ENCODE results near the gene CALHM5.

The CALHM5 gene

DNA sequence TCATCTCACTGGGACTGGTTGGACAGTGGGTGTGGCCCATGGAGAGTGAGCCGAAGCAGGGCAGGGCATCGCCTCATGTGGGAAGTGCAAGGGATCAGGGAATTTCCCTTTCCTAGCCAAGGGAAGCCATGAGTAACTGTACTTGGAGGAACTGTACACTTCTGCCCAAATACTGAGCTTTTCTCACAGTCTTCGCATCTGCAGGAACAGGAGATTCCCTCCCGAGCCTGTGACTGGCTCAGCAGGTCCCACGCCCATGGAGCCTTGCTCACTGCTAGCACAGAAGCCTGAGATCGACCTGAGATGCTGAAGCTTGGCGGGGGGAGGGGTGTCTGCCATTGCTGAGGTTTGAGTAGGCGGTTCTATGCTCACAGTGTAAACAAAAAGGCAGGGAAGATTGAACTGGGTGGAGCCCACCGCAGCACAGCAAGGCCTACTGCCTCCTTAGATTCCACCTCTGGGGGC, 10.4 kb upstream of the CALHM5 start:
- no peak overlapping the region for H3K4me2 ChIP-seq
- H3K4me3 ChIP-seq: no peak overlapping the region

DNA sequence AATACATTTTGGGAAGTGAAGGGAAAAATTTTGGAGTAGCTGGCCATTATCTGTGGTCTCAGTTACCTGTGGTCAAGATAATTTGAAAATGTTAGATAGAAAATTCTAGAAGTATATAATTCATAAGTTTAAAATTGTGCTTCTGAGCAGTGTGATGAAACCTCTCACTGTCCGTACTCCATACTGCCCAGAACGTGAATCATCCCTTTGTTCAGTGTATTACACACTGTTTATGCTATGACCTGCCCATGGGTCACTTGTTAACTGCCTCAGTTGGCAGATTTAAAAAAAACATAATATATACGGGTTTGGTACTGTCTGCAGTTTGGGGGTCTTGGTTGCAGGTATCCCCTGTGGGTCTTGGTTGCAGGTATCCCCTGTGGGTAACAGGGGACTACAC, 4.1 kb upstream of the CALHM5 start:
- H3K4me3 ChIP-seq: no peak overlapping the region
- H3K9me3 ChIP-seq: peaks cover 7% of the 10 kb centered on the region; the same call in 1 of the 2 replicates
- TF ChIP-seq Cebpa-rat (IDR thresholded peaks at IDR 0.05): no peak

More for the DNA sequence above, 10.4 kb upstream of the CALHM5 start:
- H3K36me3 ChIP-seq: no peaks in the 10 kb centered on the region
- H3K9me3 ChIP-seq: no peaks in the 10 kb centered on the region; the same call in 1 of the 2 replicates
- H4K20me1 ChIP-seq: no peaks in the 10 kb centered on the region
- H3K27ac ChIP-seq: no peak overlapping the region
- H3K27me3 ChIP-seq: no peaks in the 10 kb centered on the region
- H3K9ac ChIP-seq: no peak overlapping the region
- no peaks in the 10 kb centered on the region for H3K4me1 ChIP-seq
- TF ChIP-seq Cebpa-rat (IDR thresholded peaks at IDR 0.05): no peak

DNA sequence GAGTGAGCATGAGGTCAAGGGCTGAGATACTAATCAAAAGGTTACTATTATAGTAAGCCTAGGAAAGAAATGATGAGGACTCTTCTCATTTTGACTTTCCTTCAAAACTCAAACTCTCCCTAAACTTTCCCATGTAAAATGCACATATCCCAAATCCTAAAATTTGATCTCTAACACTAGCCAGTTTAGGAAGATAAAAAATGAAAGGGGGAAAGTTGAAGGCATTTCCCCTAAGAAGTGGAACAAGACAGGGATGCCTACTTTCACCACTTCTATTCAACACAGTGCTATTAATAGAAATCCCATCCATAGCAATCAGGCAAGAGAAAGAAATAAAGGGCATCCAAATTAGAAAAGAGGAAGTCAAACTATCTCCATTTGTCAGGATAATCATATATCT, 2.9 kb upstream of the CALHM5 start:
- H3K4me2 ChIP-seq: no peak overlapping the region
- H3K9ac ChIP-seq: no peak overlapping the region
- H3K27me3 ChIP-seq: no peaks in the 10 kb centered on the region
- H3K36me3 ChIP-seq: no peaks in the 10 kb centered on the region
- H3K27ac ChIP-seq: no peak overlapping the region
- H3K9me3 ChIP-seq: peaks cover 7% of the 10 kb centered on the region; the same call in 1 of the 2 replicates
- H3K4me3 ChIP-seq: no peak overlapping the region
- no peaks in the 10 kb centered on the region for H4K20me1 ChIP-seq
- H3K4me1 ChIP-seq: no peaks in the 10 kb centered on the region
- no peak for TF ChIP-seq Cebpa-rat (IDR thresholded peaks at IDR 0.05)

More for the DNA sequence above, 4.1 kb upstream of the CALHM5 start:
- Histone ChIP-seq H3K4me1 (no peaks in the 10 kb centered on the region), H3K27ac (no peak overlapping the region), H4K20me1 (no peaks in the 10 kb centered on the region), H3K4me2 (no peak overlapping the region), H3K36me3 (no peaks in the 10 kb centered on the region), H3K27me3 (no peaks in the 10 kb centered on the region), H3K9ac (no peak overlapping the region)

DNA sequence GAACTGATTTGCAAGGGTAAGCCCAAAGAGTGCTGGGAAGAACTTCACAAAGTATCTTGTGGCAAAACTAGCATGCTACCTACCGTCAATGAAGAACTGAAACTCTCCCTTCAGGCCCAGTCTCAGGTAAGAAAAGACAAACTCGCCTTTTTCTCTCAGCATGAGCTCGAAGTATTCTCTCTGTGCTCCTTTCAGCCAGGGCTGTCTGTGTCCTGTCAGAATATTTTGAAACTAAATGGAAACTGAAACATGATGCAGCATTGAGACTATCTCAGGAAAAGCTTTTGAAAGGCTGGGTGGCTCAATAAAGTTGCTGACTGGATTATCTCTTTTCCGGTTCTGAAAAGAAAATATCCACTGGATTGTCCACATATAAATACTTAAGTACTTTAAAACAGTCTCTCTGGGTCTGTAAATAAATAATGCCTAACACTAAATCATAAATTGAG, 696 bp downstream of the CALHM5 start:
- H3K36me3 ChIP-seq: no peaks in the 10 kb centered on the region
- H4K20me1 ChIP-seq: no peaks in the 10 kb centered on the region
- no peak overlapping the region for H3K27ac ChIP-seq
- no peaks in the 10 kb centered on the region for H3K27me3 ChIP-seq
- H3K4me1 ChIP-seq: no peaks in the 10 kb centered on the region
- H3K9me3 ChIP-seq: 0 out of 2 replicates have a peak, but pooled peaks cover 7% of the 10 kb centered on the region
- H3K9ac ChIP-seq: no peak overlapping the region
- no peak overlapping the region for H3K4me2 ChIP-seq
- H3K4me3 ChIP-seq: no peak overlapping the region
- no peak for TF ChIP-seq Cebpa-rat (IDR thresholded peaks at IDR 0.05)

DNA sequence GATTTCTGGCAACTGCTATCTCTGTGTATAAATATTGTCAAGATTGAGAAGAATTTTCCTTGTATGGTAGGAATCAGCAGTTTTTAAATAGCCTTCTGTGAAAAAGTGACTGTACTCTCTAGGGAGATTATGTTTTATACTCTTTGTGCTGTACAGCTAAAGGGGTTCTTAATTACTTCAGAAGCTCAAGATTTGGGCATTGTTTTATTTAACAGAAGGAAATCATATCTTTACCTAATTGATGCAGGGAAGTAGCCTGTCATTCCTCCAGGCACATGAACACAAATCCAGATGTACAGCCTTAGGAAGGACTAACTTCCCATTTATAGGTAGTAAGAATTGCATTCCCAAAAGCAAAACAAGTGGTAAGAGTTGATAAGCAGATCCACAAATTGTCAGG, 1.3 kb downstream of the CALHM5 start:
- no peaks in the 10 kb centered on the region for H3K27me3 ChIP-seq
- no peak overlapping the region for H3K27ac ChIP-seq
- H3K4me1 ChIP-seq: no peaks in the 10 kb centered on the region
- no peak overlapping the region for H3K4me3 ChIP-seq
- H3K9ac ChIP-seq: no peak overlapping the region
- no peaks in the 10 kb centered on the region for H3K36me3 ChIP-seq
- H3K9me3 ChIP-seq: 0 out of 2 replicates have a peak, but pooled peaks cover 7% of the 10 kb centered on the region
- no peak overlapping the region for H3K4me2 ChIP-seq
- TF ChIP-seq Cebpa-rat (IDR thresholded peaks at IDR 0.05): no peak
- no peaks in the 10 kb centered on the region for H4K20me1 ChIP-seq

DNA sequence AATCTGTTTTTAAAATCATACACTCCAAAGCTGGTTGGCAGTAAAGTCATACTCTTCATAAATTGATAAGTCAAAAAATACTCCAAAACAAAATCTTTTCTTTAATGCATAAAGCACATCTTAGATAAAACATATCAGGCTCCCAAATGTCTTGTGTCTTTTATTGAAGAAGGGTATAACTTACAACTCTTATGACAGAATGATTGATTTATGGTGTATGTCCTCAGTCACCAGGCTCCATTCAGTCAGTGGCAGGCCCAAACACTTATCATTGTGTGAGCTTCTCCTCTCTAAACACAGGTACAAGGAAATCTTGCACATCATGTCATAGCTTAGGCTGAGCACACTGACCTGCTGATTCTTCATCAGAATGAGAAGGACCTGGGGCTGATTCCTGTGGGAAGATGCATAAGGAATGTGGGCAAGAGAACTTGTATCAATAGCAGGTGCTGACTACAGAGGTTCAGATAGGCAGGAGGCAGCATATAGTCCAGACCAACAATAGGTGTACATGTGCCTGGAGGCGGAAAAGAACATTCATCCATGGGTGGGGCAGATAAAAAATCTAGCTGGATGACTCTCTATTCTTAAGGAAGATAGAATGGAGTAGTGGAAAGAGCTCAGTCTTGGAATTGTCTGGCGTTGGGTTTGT, 1.9 kb downstream of the CALHM5 start:
- H3K4me3 ChIP-seq: no peak overlapping the region
- 0 out of 2 replicates have a peak, but pooled peaks cover 7% of the 10 kb centered on the region for H3K9me3 ChIP-seq
- TF ChIP-seq Cebpa-rat (IDR thresholded peaks at IDR 0.05): no peak
- no peaks in the 10 kb centered on the region for H3K36me3 ChIP-seq
- no peak overlapping the region for H3K4me2 ChIP-seq
- no peaks in the 10 kb centered on the region for H4K20me1 ChIP-seq
- no peaks in the 10 kb centered on the region for H3K27me3 ChIP-seq
- no peak overlapping the region for H3K27ac ChIP-seq
- no peaks in the 10 kb centered on the region for H3K4me1 ChIP-seq
- no peak overlapping the region for H3K9ac ChIP-seq

DNA sequence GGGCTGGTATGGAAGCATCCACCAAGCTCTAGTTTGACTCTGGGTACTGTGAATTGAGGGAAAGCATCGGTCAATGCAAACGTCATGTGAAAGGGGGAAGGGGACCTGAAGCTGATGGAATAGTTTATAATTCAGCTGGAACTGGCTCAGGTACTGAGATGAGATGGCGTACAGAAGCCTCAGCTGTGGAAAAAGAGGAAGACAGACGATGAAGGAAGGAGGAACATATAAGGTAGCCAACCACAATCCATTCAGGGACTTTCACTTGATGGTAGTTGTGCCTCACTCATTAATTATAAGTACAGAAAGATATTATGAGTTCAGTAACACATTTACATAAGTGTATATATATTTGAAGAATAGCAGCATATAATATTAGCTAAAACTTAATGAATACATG, 2.7 kb downstream of the CALHM5 start:
- Histone ChIP-seq H4K20me1 (no peaks in the 10 kb centered on the region), H3K4me1 (no peaks in the 10 kb centered on the region), H3K27me3 (no peaks in the 10 kb centered on the region), H3K36me3 (no peaks in the 10 kb centered on the region), H3K9ac (no peak overlapping the region), H3K4me2 (no peak overlapping the region), H3K9me3 (0 out of 2 replicates have a peak, but pooled peaks cover 2% of the 10 kb centered on the region), H3K27ac (no peak overlapping the region), H3K4me3 (no peak overlapping the region)
- TF ChIP-seq Cebpa-rat (IDR thresholded peaks at IDR 0.05): no peak

DNA sequence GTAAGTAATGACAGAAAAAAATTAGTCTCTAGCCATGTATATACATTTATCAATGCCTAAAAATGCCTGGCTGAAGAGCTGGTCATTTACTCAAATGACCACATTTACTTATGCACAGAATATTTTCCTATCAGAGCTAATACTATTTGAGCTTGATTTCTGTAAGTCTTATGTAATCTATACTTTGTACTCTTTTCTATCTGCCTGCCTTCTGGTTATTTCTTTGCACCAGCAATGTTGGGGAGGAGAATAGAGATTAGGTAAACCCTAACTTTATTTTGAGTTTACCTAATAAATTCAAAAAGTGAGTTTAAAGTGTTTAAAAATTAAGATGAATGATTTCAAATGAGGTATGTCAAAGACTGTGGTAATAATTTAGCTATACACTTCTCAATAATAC, 3.7 kb downstream of the CALHM5 start:
- H3K9me3 ChIP-seq: no peaks in the 10 kb centered on the region
- no peak overlapping the region for H3K4me3 ChIP-seq
- H3K9ac ChIP-seq: no peak overlapping the region
- no peak overlapping the region for H3K4me2 ChIP-seq
- no peak overlapping the region for H3K27ac ChIP-seq
- H4K20me1 ChIP-seq: no peaks in the 10 kb centered on the region
- no peaks in the 10 kb centered on the region for H3K4me1 ChIP-seq
- peak; percentile 35; the same call in 1 of the 2 replicates for TF ChIP-seq Cebpa-rat (IDR thresholded peaks at IDR 0.05)
- no peaks in the 10 kb centered on the region for H3K36me3 ChIP-seq
- no peaks in the 10 kb centered on the region for H3K27me3 ChIP-seq

DNA sequence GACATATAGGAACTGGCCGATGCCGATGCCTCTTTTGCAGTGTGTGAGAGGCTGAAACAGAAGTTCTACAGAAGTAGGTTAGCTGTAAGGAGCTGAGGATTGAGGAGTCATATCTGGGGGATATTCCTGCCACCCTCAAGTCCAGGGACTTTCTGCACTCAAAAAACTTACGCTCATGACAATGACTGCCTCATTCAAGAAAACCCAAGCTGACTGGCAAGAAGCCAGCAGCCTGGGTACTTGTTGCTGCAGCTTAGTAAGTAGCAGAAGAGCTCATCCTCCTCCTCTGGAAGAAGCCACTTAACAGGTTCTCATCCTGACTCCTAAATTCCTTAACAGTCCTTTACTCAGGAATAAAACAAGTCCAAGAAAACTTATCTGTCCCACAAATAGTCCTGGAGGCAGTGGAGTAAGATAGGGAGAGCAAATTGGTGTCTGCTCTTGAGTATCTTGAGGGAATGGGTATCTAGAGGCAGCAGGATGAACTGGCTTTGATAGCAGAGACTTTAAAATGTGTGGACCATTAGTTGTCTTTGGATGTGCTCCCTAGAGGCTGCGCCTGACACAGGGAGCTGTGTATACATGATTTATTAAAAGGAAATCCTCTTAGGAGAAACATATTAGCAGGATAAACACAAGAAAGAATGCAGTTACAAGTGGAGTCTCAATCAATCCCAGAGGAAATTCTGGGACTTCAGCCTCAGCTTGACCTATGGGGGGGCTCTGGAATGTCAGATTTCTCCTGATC, 7.4 kb downstream of the CALHM5 start:
- H3K4me1 ChIP-seq: no peaks in the 10 kb centered on the region
- no peaks in the 10 kb centered on the region for H3K27me3 ChIP-seq
- TF ChIP-seq Cebpa-rat (IDR thresholded peaks at IDR 0.05): no peak
- no peaks in the 10 kb centered on the region for H4K20me1 ChIP-seq
- no peak overlapping the region for H3K4me2 ChIP-seq
- H3K27ac ChIP-seq: no peak overlapping the region
- H3K4me3 ChIP-seq: no peak overlapping the region
- no peaks in the 10 kb centered on the region for H3K36me3 ChIP-seq
- H3K9ac ChIP-seq: no peak overlapping the region
- no peaks in the 10 kb centered on the region for H3K9me3 ChIP-seq

DNA sequence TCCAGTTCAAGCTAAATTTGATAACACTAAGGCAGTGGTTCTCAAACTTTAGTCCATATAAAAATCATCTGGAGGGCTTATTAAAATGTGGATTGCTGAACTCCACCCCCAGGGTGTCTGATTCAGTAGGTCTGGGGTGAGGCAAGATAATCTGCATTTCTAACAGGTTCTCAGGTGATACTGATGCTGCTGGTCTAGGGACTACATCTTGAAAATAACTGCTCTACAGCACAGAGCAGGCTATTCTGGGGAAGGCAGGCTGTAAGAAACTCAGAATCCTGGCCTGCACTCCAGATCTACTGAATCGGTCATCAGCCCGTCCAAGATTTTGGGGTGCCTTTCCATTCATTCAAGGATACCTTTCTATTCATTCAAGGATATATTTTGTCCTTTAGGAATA, 11.5 kb downstream of the CALHM5 start:
- H3K27ac ChIP-seq: no peak overlapping the region
- no peaks in the 10 kb centered on the region for H4K20me1 ChIP-seq

More for the DNA sequence above, 11.5 kb downstream of the CALHM5 start:
- H3K9me3 ChIP-seq: no peaks in the 10 kb centered on the region
- H3K36me3 ChIP-seq: no peaks in the 10 kb centered on the region
- H3K27me3 ChIP-seq: no peaks in the 10 kb centered on the region
- H3K4me3 ChIP-seq: no peak overlapping the region
- no peak overlapping the region for H3K9ac ChIP-seq
- no peak for TF ChIP-seq Cebpa-rat (IDR thresholded peaks at IDR 0.05)
- H3K4me2 ChIP-seq: no peak overlapping the region
- H3K4me1 ChIP-seq: peaks cover 5% of the 10 kb centered on the region; the same call in 1 of the 2 replicates
